Pancreas (tissue), 10 donors: ENCODE measurements around the gene DPM2. TPM values are rescaled to one million over a fixed set of nuclear protein-coding genes. Genes with fewer than 3 reads are reported as not detected.

Source experiments
- ATAC-seq, 4 donors: fragments of 200-7000 bp; cut with Tn5 transposase; one replicate each; pipeline versions ENCODE4 v1.8.0 to v1.9.1; 2020; ENCODE audit warnings: mild to moderate bottlenecking in 4 of 4, moderate library complexity in 4 of 4
- DNase-seq, 6 donors: peaks; one replicate each; pipeline ENCODE4 v3.0.0-alpha.2; 2020
- FAIRE-seq: peaks from 2 replicates; lab custom pipeline; 2012; peaks lifted over from hg19 to GRCh38; lab: Jason Lieb, UNC
- H3K27ac ChIP-seq, 4 donors: fragments of 200-600 bp; sonication (generic); 1 replicate in 3 of 4; 2 replicates in 1 of 4; pipeline versions ENCODE4 v1.5.0 to v1.8.0; 2020
- H3K27me3 ChIP-seq, 4 donors: fragments of 200-600 bp; one replicate each; pipeline ENCODE4 v1.8.0; 2021
- H3K36me3 ChIP-seq, 3 donors: fragments of 200-600 bp; sonication (generic) in 1 of 3; one replicate each; pipeline versions ENCODE4 v1.5.0 to v1.8.0; 2020 to 2021
- H3K4me1 ChIP-seq, 3 donors: fragments of 200-600 bp; one replicate each; pipeline ENCODE4 v1.8.0; 2021
- H3K4me3 ChIP-seq, 4 donors: fragments of 200-600 bp; sonication (generic) in 2 of 4; one replicate each; pipeline versions ENCODE4 v1.5.0 to v1.8.0; 2020 to 2021
- H3K9me3 ChIP-seq, 4 donors: fragments of 200-600 bp; one replicate each; pipeline ENCODE4 v1.8.0; 2021
- CTCF ChIP-seq, 4 donors: fragments of 200-600 bp; sonication (generic) in 3 of 4; IDR thresholded peaks; one replicate each; pipeline versions ENCODE4 v1.5.0 to v1.8.0; 2021; ENCODE audit warnings: antibody characterized with exemption in 4 of 4
- WGBS, 2 donors: extraction: QIAGEN DNeasy Blood & Tissue Kit; methylation state at CpG; one replicate each; pipeline ENCODE4 v1.1.7; 2013; 5-methylcytosine and 5-hydroxymethylcytosine counted together
- intact Hi-C, 3 donors: fragments of 100-400 bp; cut with DNase I; formaldehyde crosslinking; loops; one replicate each; pipeline versions ENCODE4 v1.11.1 to v1.14.2; 2022
- polyA plus RNA-seq, 2 donors: library from polyadenylated mRNA; stranded (reverse); fragments of 200-250 nt; gene quantifications; one replicate each; pipeline ENCODE4 v1.2.3, GENCODE V29; 2013
- total RNA-seq, 6 donors: library from RNA; stranded (reverse); fragmentation: NEBNext Ultra II Directional in 4 of 6; extraction: Animal tissue kit (Norgen Biotek cat#: 25700) in 4 of 6; gene quantifications; one replicate each; pipeline versions ENCODE4 v1.2.1 to v1.2.4, GENCODE V29; 2021 to 2023
- donor health status: healthy with polysubstance abuse.
- donor health status: DM: no; HTN: no; CAD: no; lungs with moderate emphysema.
- donor health status: DM: no; HTN: no; CAD: no.
- donor health status: control.
- donor health status: control.
- donor health status: Bipolar disorder and iron deficiency.
- donor health status: DM: yes; HTN: yes; CAD: no.
- donor health status: DM: no; HTN: no; CAD: no.
- donor health status: DM: no; HTN: no; CAD: no.
- donor health status: DM: yes; HTN: yes; CAD: no.

DPM2 gene
- total and polyA plus RNA-seq, 8 donors, result 19.6 to 56.8 (median 27.8) TPM

GRCh38 chr9:127961155-127961490 is 23.5 kb upstream of the DPM2 start:
- no peaks in the 10 kb centered on the region for H3K27me3 ChIP-seq
- peak overlapping the region in 2 of 4 donors; percentile 44 to 59 for H3K27ac ChIP-seq
- ATAC-seq (no peak), FAIRE-seq (no peak), DNase-seq (peak in 2 of 6 donors; percentile 32 to 54)
- peaks cover 21 to 41% (median 33%) of the 10 kb centered on the region in 3 donors for H3K4me1 ChIP-seq
- WGBS, 2 donors, result 86 to 95% methylated on average over 2 of the region's 2 CpGs
- no peak for TF ChIP-seq CTCF (IDR thresholded peaks at IDR 0.05)
- no peaks in the 10 kb centered on the region for H3K36me3 ChIP-seq
- H3K9me3 ChIP-seq, result no peaks in the 10 kb centered on the region
- intact Hi-C loops, result no loop called here
- no peak overlapping the region for H3K4me3 ChIP-seq

- Histone ChIP-seq H3K27me3 (no peaks in the 10 kb centered on the region), H3K4me3 (no peak overlapping the region), H3K36me3 (no peaks in the 10 kb centered on the region), H3K27ac (peak overlapping the region; percentile 16 to 66 (median 52)), H3K9me3 (no peaks in the 10 kb centered on the region), H3K4me1 (peaks cover 21 to 41% (median 27%) of the 10 kb centered on the region in 3 donors)
- no peak for FAIRE-seq
- WGBS, 2 donors, result 41 to 42% methylated on average over 10 to 11 of the region's 11 CpGs
- ATAC-seq, result no peak
- no peak for TF ChIP-seq CTCF (IDR thresholded peaks at IDR 0.05)
- DNase-seq, result peak in 2 of 6 donors; percentile 26 to 36
- intact Hi-C loops, result no loop called here
Measured at GRCh38 chr9:127960410-127961154, 22.9 kb upstream of the DPM2 start.

- intact Hi-C loops, result no loop called here
- WGBS, 2 donors, result 90 to 93% methylated on average over 2 of the region's 2 CpGs
- ATAC-seq (no peak), DNase-seq (peak in 1 of 6 donors; percentile 13), FAIRE-seq (no peak)
- Histone ChIP-seq H3K36me3 (no peaks in the 10 kb centered on the region), H3K4me1 (peaks cover 22 to 41% (median 25%) of the 10 kb centered on the region in 3 donors), H3K27ac (peak overlapping the region; percentile 16 to 66 (median 52)), H3K27me3 (no peaks in the 10 kb centered on the region), H3K4me3 (no peak overlapping the region), H3K9me3 (no peaks in the 10 kb centered on the region)
- no peak for TF ChIP-seq CTCF (IDR thresholded peaks at IDR 0.05)
Measured at GRCh38 chr9:127959841-127960409, 22.3 kb upstream of the DPM2 start.

GRCh38 chr9:127959398-127959797 is 21.7 kb upstream of the DPM2 start:
- Histone ChIP-seq H3K9me3 (no peaks in the 10 kb centered on the region), H3K4me3 (no peak overlapping the region), H3K36me3 (no peaks in the 10 kb centered on the region), H3K27me3 (no peaks in the 10 kb centered on the region), H3K4me1 (peaks cover 27 to 42% (median 30%) of the 10 kb centered on the region in 3 donors), H3K27ac (no peak overlapping the region)
- FAIRE-seq (no peak), ATAC-seq (no peak), DNase-seq (no peak)
- TF ChIP-seq CTCF (IDR thresholded peaks at IDR 0.05), result no peak
- intact Hi-C loops, result no loop called here
- WGBS, 2 donors, result 93 to 98% methylated on average over 4 of the region's 4 CpGs

- H3K9me3 ChIP-seq, result no peaks in the 10 kb centered on the region
- intact Hi-C loops, result no loop called here
- no peaks in the 10 kb centered on the region for H3K27me3 ChIP-seq
- 98 to 100% methylated on average over 1 of the region's 1 CpG for WGBS, 2 donors
- H3K4me3 ChIP-seq, result no peak overlapping the region
- TF ChIP-seq CTCF (IDR thresholded peaks at IDR 0.05), result no peak
- DNase-seq, result no peak
- no peaks in the 10 kb centered on the region for H3K36me3 ChIP-seq
- FAIRE-seq, result no peak
- ATAC-seq, result no peak
- H3K27ac ChIP-seq, result no peak overlapping the region
- peaks cover 31 to 42% (median 34%) of the 10 kb centered on the region in 3 donors for H3K4me1 ChIP-seq
Measured at GRCh38 chr9:127958728-127959127, 21.1 kb upstream of the DPM2 start.
